Tibial nerve (tissue), 4 donors: ENCODE results near the gene SLC35B2. TPM values are rescaled to one million over a fixed set of nuclear protein-coding genes. Genes with fewer than 3 reads are reported as not detected.

Experiments used
- DNase-seq, 2 donors: peaks; one replicate each; pipeline ENCODE4 v3.0.0-alpha.2; 2019; ENCODE audit warnings: low spot score in 2 of 2
- H3K27ac ChIP-seq, 4 donors: fragments of 200-600 bp; sonication (generic) in 3 of 4; one replicate each; pipeline ENCODE4 v1.5.1; 2017 to 2019; ENCODE audit warnings: mild to moderate bottlenecking in 1 of 4
- H3K27me3 ChIP-seq, 2 donors: fragments of 200-600 bp; sonication (generic) in 1 of 2; one replicate each; pipeline versions ENCODE4 v1.5.1 to v1.6.0; 2017 to 2019
- H3K36me3 ChIP-seq, 3 donors: fragments of 200-600 bp; sonication (generic); one replicate each; pipeline ENCODE4 v1.5.1; 2018 to 2019
- H3K4me1 ChIP-seq, 4 donors: fragments of 200-600 bp; sonication (generic) in 3 of 4; one replicate each; pipeline ENCODE4 v1.5.1; 2017 to 2019
- H3K4me3 ChIP-seq, 4 donors: fragments of 200-600 bp; sonication (generic) in 3 of 4; one replicate each; pipeline ENCODE4 v1.5.1; 2017 to 2019; ENCODE audit warnings: mild to moderate bottlenecking in 1 of 4, moderate library complexity in 1 of 4
- H3K9me3 ChIP-seq, 4 donors: fragments of 200-600 bp; sonication (generic) in 3 of 4; one replicate each; pipeline ENCODE4 v1.5.1; 2017 to 2019
- EP300 ChIP-seq, 2 donors: sonication (generic); formaldehyde crosslinking; IDR thresholded peaks; one replicate each; pipeline ENCODE4 v1.6.1; 2017; ENCODE audit warnings: antibody characterized with exemption in 2 of 2, mild to moderate bottlenecking in 1 of 2
- POLR2A ChIP-seq, 2 donors: fragments of 450-650 bp; IDR thresholded peaks; one replicate each; pipeline ENCODE4 v1.6.1; 2017; ENCODE audit warnings: antibody characterized with exemption in 2 of 2, mild to moderate bottlenecking in 2 of 2, moderate library complexity in 2 of 2
- WGBS, 2 donors: methylation state at CpG; one replicate each; pipeline ENCODE4 v1.1.5; 2018; 5-methylcytosine and 5-hydroxymethylcytosine counted together
- total RNA-seq, 4 donors: library from RNA; depleted of rRNA; stranded (reverse); fragments of >200 nt; gene quantifications; one replicate each; pipeline ENCODE4 v1.1.0, GENCODE V29; 2016
- TF ChIP-seq, protein P1 (sequence below), 5 experiments: fragments of 200-600 bp in 3 of 5; fragments of 450-650 bp in 2 of 5; sonication (generic) in 3 of 5; IDR thresholded peaks; one replicate each; pipeline ENCODE4 v1.5.1; 2016 to 2019; ENCODE audit warnings: antibody characterized with exemption in 5 of 5, mild to moderate bottlenecking in 3 of 5, moderate library complexity in 2 of 5

The SLC35B2 gene
- total RNA-seq, 4 donors from 2014 or later, result 28.0 to 34.1 (median 33.1) TPM

DNA sequence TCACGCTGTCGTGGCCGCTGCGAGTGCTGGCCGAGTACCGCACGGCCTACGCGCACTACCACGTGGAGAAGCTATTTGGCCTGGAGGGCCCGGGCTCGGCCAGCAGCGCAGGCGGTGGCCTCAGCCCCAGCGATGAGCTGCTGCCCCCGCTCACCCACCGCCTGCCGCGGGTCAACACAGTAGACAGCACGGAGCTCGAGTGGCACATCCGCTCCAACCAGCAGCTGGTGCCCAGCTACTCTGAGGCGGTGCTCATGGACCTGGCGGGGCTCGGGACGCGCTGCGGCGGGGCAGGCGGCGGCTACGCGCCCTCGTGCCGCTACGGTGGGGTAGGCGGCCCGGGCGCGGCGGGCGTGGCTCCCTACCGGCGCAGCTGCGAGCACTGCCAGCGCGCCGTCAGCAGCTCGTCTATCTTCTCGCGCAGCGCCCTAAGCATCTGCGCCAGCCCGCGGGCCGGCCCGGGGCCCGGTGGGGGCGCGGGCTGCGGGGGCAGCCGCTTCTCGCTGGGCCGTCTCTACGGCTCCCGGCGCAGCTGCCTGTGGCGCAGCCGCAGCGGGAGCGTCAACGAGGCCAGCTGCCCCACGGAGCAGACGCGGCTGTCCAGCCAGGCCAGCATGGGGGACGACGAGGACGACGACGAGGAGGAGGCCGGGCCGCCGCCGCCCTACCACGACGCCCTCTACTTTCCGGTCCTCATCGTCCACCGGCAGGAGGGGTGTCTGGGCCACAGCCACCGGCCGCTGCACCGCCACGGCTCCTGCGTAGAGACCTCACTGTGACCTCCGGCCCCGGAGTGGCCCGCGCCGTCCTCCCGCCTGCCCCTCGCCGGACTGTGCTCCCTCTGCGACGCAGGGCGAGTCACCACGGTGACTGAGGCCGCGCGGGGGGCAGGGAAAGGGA is 18.7 kb upstream of the SLC35B2 start:
- Histone ChIP-seq H3K9me3 (no peaks in the 10 kb centered on the region), H3K27ac (no peak overlapping the region), H3K27me3 (peaks cover 0 to 68% of the 10 kb centered on the region in 2 donors), H3K36me3 (no peaks in the 10 kb centered on the region), H3K4me1 (peaks cover 0 to 15% (median 5%) of the 10 kb centered on the region in 4 donors), H3K4me3 (peak overlapping the region in 3 of 4 donors; percentile 15 to 46 (median 27))
- DNase-seq, result no peak
- 21 to 25% methylated on average over 34 to 48 of the region's 109 CpGs for WGBS, 2 donors
- TF ChIP-seq, protein P1, sequence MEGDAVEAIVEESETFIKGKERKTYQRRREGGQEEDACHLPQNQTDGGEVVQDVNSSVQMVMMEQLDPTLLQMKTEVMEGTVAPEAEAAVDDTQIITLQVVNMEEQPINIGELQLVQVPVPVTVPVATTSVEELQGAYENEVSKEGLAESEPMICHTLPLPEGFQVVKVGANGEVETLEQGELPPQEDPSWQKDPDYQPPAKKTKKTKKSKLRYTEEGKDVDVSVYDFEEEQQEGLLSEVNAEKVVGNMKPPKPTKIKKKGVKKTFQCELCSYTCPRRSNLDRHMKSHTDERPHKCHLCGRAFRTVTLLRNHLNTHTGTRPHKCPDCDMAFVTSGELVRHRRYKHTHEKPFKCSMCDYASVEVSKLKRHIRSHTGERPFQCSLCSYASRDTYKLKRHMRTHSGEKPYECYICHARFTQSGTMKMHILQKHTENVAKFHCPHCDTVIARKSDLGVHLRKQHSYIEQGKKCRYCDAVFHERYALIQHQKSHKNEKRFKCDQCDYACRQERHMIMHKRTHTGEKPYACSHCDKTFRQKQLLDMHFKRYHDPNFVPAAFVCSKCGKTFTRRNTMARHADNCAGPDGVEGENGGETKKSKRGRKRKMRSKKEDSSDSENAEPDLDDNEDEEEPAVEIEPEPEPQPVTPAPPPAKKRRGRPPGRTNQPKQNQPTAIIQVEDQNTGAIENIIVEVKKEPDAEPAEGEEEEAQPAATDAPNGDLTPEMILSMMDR (IDR thresholded peaks at IDR 0.05), result no peak
- TF ChIP-seq POLR2A (IDR thresholded peaks at IDR 0.05), result no peak
- TF ChIP-seq EP300 (IDR thresholded peaks at IDR 0.05), result no peak

DNA sequence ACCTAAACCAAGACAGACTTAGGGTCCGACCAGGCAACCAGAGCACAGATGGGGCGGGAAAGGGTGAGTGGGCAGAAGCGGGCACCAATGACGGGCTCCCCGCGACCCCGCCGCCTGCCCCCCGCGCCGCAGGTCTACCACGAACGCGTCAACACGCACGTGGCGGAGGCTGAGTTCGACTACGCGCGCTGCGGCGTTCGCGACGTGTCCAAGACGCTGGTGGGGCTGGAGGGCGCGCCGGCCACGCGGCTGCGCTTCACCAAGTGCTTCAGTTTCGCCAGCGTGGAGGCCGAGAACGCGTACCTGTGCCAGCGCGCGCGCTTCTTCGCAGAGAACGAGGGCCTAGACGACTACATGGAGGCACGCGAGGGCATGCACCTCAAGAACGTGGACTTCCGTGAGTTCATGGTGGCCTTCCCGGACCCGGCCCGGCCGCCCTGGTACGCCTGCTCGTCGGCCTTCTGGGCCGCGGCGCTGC is 18.0 kb upstream of the SLC35B2 start:
- no peak for DNase-seq
- Histone ChIP-seq H3K9me3 (no peaks in the 10 kb centered on the region), H3K4me3 (peak overlapping the region in 1 of 4 donors; percentile 46), H3K36me3 (no peaks in the 10 kb centered on the region), H3K27ac (no peak overlapping the region), H3K4me1 (peaks cover 0 to 20% (median 5%) of the 10 kb centered on the region in 4 donors), H3K27me3 (peaks cover 0 to 72% of the 10 kb centered on the region in 2 donors)
- WGBS, 2 donors, result 84 to 89% methylated on average over 50 to 59 of the region's 59 CpGs
- TF ChIP-seq, protein P1 (IDR thresholded peaks at IDR 0.05), result no peak
- TF ChIP-seq EP300 (IDR thresholded peaks at IDR 0.05), result no peak
- no peak for TF ChIP-seq POLR2A (IDR thresholded peaks at IDR 0.05)

DNA sequence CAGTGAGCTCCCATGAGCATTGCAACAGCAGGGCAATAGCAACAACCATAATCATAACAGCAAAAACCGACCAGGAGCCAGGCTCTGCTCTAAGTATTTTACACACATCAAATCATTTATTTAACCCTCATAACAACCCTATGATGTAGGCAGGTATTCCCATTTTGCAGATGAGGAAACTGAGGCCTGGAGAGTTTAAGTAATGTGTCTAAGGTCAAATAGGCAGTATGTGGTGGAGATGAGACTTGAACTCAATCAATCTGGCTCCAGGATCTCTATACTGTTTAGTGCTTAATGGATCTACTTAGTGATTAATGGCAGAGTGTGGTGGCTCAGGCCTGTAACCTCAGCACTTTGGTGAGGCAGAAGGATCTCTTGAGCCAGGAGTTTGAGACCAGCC is 16.3 kb upstream of the SLC35B2 start:
- Histone ChIP-seq H3K9me3 (no peaks in the 10 kb centered on the region), H3K27me3 (peaks cover 0 to 89% of the 10 kb centered on the region in 2 donors), H3K27ac (no peak overlapping the region), H3K4me1 (peaks cover 0 to 27% (median 5%) of the 10 kb centered on the region in 4 donors), H3K36me3 (no peaks in the 10 kb centered on the region), H3K4me3 (no peak overlapping the region)
- 36 to 67% methylated on average over 1 of the region's 1 CpG for WGBS, 2 donors
- no peak for DNase-seq
- TF ChIP-seq, protein P1 (IDR thresholded peaks at IDR 0.05), result no peak
- no peak for TF ChIP-seq EP300 (IDR thresholded peaks at IDR 0.05)

DNA sequence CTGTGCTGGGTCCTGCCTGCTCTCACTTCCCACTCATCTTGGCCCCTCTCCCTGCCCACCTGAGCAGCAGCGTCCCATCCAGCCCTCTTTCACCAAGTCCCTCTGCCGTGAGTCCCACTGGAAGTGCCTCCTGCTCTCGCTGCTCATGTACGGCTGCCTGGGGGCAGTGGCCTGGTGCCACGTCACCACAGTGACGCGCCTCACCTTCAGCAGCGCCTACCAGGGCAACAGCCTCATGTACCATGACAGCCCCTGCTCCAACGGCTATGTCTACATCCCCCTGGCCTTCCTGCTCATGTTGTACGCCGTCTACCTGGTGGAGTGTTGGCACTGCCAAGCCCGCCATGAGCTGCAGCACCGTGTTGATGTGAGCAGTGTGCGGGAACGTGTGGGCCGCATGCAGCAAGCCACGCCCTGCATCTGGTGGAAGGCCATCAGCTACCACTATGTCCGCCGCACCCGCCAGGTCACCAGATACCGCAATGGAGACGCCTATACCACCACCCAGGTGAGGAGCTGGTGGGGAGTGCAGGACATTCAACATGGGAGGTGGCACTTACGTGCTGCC is 15.8 kb upstream of the SLC35B2 start:
- H3K27ac ChIP-seq, result no peak overlapping the region
- no peak for DNase-seq
- H3K9me3 ChIP-seq, result no peaks in the 10 kb centered on the region
- H3K4me1 ChIP-seq, result peaks cover 0 to 27% (median 5%) of the 10 kb centered on the region in 4 donors
- WGBS, 2 donors, result 87 to 90% methylated on average over 22 to 23 of the region's 23 CpGs
- peaks cover 0 to 94% of the 10 kb centered on the region in 2 donors for H3K27me3 ChIP-seq
- H3K4me3 ChIP-seq, result no peak overlapping the region
- TF ChIP-seq, protein P1 (IDR thresholded peaks at IDR 0.05), result no peak
- no peak for TF ChIP-seq POLR2A (IDR thresholded peaks at IDR 0.05)
- no peaks in the 10 kb centered on the region for H3K36me3 ChIP-seq

DNA sequence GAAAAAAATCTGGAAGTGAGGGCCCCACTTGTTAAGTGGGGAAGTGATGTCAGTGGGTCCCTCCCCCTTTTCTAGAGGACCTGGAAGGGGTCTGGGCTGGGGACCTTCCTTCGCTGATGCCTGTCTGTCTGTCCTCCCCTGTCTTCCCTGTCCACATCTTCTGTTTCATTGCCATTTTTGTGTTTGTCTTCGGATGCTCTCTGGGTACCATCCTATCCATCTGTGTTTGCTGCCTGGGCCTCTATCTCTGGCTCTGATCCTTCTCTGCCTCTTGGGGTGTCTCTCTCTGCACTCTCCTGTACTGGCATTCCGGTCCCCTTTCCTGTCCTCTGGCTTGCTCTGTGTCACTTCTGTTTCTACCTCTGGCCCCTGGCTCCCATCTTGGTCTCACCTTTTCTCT is 15.2 kb upstream of the SLC35B2 start:
- no peak for DNase-seq
- TF ChIP-seq EP300 (IDR thresholded peaks at IDR 0.05), result no peak
- TF ChIP-seq POLR2A (IDR thresholded peaks at IDR 0.05), result no peak
- TF ChIP-seq, protein P1 (IDR thresholded peaks at IDR 0.05), result no peak
- Histone ChIP-seq H3K4me1 (peaks cover 0 to 27% (median 5%) of the 10 kb centered on the region in 4 donors), H3K27me3 (peaks cover 0 to 91% of the 10 kb centered on the region in 2 donors), H3K4me3 (no peak overlapping the region), H3K9me3 (no peaks in the 10 kb centered on the region), H3K27ac (no peak overlapping the region), H3K36me3 (no peaks in the 10 kb centered on the region)
- WGBS, 2 donors, result 84% methylated on average over 3 of the region's 3 CpGs
